ENCODE results near the gene SNPH.

DNA sequence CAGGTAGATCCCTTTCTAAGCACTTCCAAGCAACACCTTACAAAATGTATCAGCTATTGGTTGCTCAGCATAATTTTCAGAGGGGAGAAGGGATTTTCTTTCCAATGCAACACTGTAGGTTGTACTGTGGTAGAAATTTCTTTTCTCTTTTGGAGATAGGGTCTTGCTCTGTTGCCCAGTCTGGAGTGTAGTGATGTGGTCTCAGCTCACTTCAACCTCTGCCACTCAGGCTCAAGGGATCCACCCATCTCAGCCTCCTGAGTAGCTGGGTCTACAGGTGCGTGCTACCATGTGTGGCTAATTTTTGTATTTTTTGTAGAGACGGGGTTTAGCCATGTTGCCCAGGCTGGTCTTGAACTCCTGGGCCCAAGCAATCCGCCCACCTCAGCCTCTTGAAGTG is 24.0 kb upstream of the SNPH start:
- TF ChIP-seq, protein P1, sequence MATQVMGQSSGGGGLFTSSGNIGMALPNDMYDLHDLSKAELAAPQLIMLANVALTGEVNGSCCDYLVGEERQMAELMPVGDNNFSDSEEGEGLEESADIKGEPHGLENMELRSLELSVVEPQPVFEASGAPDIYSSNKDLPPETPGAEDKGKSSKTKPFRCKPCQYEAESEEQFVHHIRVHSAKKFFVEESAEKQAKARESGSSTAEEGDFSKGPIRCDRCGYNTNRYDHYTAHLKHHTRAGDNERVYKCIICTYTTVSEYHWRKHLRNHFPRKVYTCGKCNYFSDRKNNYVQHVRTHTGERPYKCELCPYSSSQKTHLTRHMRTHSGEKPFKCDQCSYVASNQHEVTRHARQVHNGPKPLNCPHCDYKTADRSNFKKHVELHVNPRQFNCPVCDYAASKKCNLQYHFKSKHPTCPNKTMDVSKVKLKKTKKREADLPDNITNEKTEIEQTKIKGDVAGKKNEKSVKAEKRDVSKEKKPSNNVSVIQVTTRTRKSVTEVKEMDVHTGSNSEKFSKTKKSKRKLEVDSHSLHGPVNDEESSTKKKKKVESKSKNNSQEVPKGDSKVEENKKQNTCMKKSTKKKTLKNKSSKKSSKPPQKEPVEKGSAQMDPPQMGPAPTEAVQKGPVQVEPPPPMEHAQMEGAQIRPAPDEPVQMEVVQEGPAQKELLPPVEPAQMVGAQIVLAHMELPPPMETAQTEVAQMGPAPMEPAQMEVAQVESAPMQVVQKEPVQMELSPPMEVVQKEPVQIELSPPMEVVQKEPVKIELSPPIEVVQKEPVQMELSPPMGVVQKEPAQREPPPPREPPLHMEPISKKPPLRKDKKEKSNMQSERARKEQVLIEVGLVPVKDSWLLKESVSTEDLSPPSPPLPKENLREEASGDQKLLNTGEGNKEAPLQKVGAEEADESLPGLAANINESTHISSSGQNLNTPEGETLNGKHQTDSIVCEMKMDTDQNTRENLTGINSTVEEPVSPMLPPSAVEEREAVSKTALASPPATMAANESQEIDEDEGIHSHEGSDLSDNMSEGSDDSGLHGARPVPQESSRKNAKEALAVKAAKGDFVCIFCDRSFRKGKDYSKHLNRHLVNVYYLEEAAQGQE (IDR thresholded peaks at IDR 0.05; ENCODE audit: low read depth): no peak
- no peak for TF ChIP-seq NFIC (IDR thresholded peaks at IDR 0.05)

All from Ishikawa (cell line).